Large intestine (tissue), 3 donors: ENCODE measurements around the gene LARGE2. TPM values are rescaled to one million over a fixed set of nuclear protein-coding genes. Genes with fewer than 3 reads are reported as not detected.

Experiments used
- DNase-seq, 2 donors: peaks; one replicate each; pipeline versions ENCODE4 v3.0.0 to v3.0.0-alpha.2; 2013
- H3K27ac ChIP-seq: one replicate; pipeline ENCODE4 v1.5.1; 2013; ENCODE audit warnings: low read length
- H3K27me3 ChIP-seq: 2 replicates; pipeline ENCODE4 v1.6.1; 2013; ENCODE audit warnings: low read length; ENCODE audit not compliant: control insufficient read depth, insufficient read depth
- H3K36me3 ChIP-seq: 2 replicates; pipeline ENCODE4 v1.6.1; 2013; ENCODE audit warnings: low read length; ENCODE audit not compliant: control insufficient read depth, insufficient read depth
- H3K4me1 ChIP-seq: one replicate; pipeline ENCODE4 v1.6.1; 2013; ENCODE audit warnings: low read length; ENCODE audit not compliant: control insufficient read depth, insufficient read depth
- H3K4me3 ChIP-seq: one replicate; pipeline ENCODE4 v1.5.1; 2013; ENCODE audit warnings: low read length
- H3K9me3 ChIP-seq: one replicate; pipeline ENCODE4 v1.6.1; 2013; ENCODE audit warnings: mild to moderate bottlenecking, low read depth, low read length, moderate library complexity; ENCODE audit not compliant: control insufficient read depth
- WGBS: methylation state at CpG from one replicate; pipeline ENCODE4 v1.1.5; 2013; ENCODE audit warnings: low lambda C conversion rate; ENCODE audit not compliant: insufficient coverage; 5-methylcytosine and 5-hydroxymethylcytosine counted together
- polyA plus RNA-seq: library from polyadenylated mRNA; unstranded; fragments of 120-200 nt; gene quantifications from one replicate; pipeline ENCODE4 v1.2.1, GENCODE V29; 2013

The LARGE2 gene
- polyA plus RNA-seq, 1 donor: 3.6 TPM

DNA sequence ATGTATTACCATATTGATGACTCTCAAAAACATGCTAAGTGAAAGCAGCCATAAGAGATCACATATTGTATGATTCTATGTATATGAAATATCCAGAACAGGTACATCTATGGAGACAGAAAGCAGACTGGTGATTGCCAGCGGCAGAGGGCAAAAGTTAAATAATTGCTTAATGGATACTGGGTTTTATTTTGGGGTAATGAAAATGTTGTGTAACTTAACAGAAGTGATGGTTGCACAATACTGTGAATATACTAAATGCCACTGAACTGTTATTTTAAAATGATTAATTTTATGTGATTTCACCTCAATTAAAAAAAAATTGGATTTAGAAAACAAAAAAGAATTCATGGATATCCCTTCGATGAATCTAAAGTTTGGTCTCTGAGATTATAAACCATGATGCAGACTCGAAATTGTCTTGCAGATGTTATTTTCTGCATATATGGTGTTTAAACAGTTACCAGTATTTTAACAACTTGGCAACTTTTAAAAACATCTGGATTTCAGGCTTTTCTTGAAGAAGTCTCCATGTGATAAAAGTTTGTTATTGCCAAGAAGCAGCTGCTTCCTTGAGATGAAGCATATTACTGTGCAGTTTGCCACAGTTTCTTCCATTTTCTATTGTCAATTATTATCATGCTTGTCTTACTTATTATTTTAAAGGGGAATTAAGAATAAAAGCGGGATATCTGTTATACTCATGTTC is 38.1 kb downstream of the LARGE2 start:
- no peak overlapping the region for H3K4me3 ChIP-seq
- 92% methylated on average over 3 of the region's 4 CpGs for WGBS
- DNase-seq: no peak
- no peaks in the 10 kb centered on the region for H3K9me3 ChIP-seq
- no peak overlapping the region for H3K27ac ChIP-seq
- peaks cover 17% of the 10 kb centered on the region for H3K36me3 ChIP-seq
- H3K27me3 ChIP-seq: no peaks in the 10 kb centered on the region
- H3K4me1 ChIP-seq: no peaks in the 10 kb centered on the region

GRCh38 chr11:45961751-45962240 is 39.3 kb downstream of the LARGE2 start:
- no peak overlapping the region for H3K4me3 ChIP-seq
- no peaks in the 10 kb centered on the region for H3K27me3 ChIP-seq
- peaks cover 23% of the 10 kb centered on the region for H3K36me3 ChIP-seq
- H3K27ac ChIP-seq: no peak overlapping the region
- WGBS: 80% methylated on average over 2 of the region's 7 CpGs
- H3K4me1 ChIP-seq: no peaks in the 10 kb centered on the region
- H3K9me3 ChIP-seq: no peaks in the 10 kb centered on the region
- DNase-seq: no peak

- Histone ChIP-seq H3K36me3 (peaks cover 49% of the 10 kb centered on the region), H3K27ac (no peak overlapping the region), H3K4me3 (no peak overlapping the region), H3K9me3 (no peaks in the 10 kb centered on the region), H3K27me3 (no peaks in the 10 kb centered on the region), H3K4me1 (no peaks in the 10 kb centered on the region)
- WGBS: 0% methylated on average over 3 of the region's 9 CpGs
- DNase-seq: peak; percentile 59 to 67
These were observed 42.5 kb downstream of the LARGE2 start for GRCh38 chr11:45964911-45965389.

GRCh38 chr11:45967506-45967905 is 45.0 kb downstream of the LARGE2 start:
- DNase-seq: no peak
- WGBS: no CpG with 5 or more reads among the region's 2 CpGs
- H3K27me3 ChIP-seq: no peaks in the 10 kb centered on the region
- no peak overlapping the region for H3K27ac ChIP-seq
- no peaks in the 10 kb centered on the region for H3K9me3 ChIP-seq
- H3K4me3 ChIP-seq: no peak overlapping the region
- peaks cover 55% of the 10 kb centered on the region for H3K36me3 ChIP-seq
- H3K4me1 ChIP-seq: no peaks in the 10 kb centered on the region

DNA sequence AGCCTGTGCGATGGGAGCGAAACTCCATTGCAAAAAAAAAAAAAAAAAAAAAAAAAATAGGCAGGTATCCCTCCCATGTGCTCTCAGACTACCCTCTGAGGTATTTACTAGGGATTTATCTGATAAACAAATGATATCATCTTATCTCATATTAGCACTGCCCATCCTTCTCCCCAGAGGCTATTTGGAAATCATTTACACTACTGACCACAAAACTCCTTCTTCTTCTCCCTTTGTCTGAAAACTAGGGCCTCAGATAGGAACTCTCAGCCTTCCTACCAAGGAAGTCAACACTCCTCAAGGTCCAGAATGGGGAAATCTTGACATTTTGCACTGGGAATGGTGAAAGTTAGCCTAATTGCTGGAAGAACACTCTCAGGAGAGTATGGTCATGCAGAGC is 46.4 kb downstream of the LARGE2 start:
- no peak for DNase-seq
- H3K27me3 ChIP-seq: no peaks in the 10 kb centered on the region
- no peak overlapping the region for H3K27ac ChIP-seq
- no peaks in the 10 kb centered on the region for H3K9me3 ChIP-seq
- no peak overlapping the region for H3K4me3 ChIP-seq
- H3K36me3 ChIP-seq: peaks cover 52% of the 10 kb centered on the region
- H3K4me1 ChIP-seq: no peaks in the 10 kb centered on the region
- WGBS: no CpG with 5 or more reads among the region's 2 CpGs

DNA sequence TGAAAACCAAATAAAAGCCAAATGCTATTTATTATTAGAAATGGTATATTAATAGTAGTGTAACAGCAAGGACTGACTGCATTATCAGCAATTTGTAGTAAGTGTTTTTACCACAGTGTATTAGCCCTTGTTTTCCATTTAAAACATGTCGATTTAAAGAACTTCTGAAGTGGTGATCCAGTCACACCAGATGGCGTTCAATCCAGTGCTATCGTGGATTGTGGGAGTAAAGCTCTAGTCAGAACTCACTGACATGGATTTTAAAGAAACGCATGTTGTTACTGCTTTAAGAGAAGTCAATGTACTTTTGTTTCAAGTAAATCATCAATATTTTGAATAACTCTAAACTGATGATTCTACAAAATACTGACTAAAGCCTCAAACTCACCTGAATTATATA is 51.1 kb downstream of the LARGE2 start:
- no peaks in the 10 kb centered on the region for H3K9me3 ChIP-seq
- H3K4me3 ChIP-seq: no peak overlapping the region
- no peak overlapping the region for H3K27ac ChIP-seq
- no peaks in the 10 kb centered on the region for H3K4me1 ChIP-seq
- peaks cover 37% of the 10 kb centered on the region for H3K36me3 ChIP-seq
- DNase-seq: no peak
- no peaks in the 10 kb centered on the region for H3K27me3 ChIP-seq
- no CpG with 5 or more reads among the region's 4 CpGs for WGBS

- no peaks in the 10 kb centered on the region for H3K9me3 ChIP-seq
- H3K4me3 ChIP-seq: no peak overlapping the region
- DNase-seq: no peak
- WGBS: no CpG with 5 or more reads among the region's 1 CpG
- no peaks in the 10 kb centered on the region for H3K4me1 ChIP-seq
- no peaks in the 10 kb centered on the region for H3K27me3 ChIP-seq
- no peak overlapping the region for H3K27ac ChIP-seq
- peaks cover 33% of the 10 kb centered on the region for H3K36me3 ChIP-seq
These were observed 52.4 kb downstream of the LARGE2 start for GRCh38 chr11:45974806-45975205.

Other genes with a start within 250 kb of the LARGE2 start
- 12.9 TPM for gene SLC35C1, start 117.5 kb upstream of the LARGE2 start, polyA plus RNA-seq
- gene CRY2, start 75.2 kb upstream of the LARGE2 start, polyA plus RNA-seq: 23.1 TPM
- gene MAPK8IP1, start 37.0 kb upstream of the LARGE2 start, polyA plus RNA-seq: 9.0 TPM
- 0.24 TPM for gene FREY1, start 15.4 kb upstream of the LARGE2 start, polyA plus RNA-seq
- 22.6 TPM for gene PEX16, start 4.8 kb upstream of the LARGE2 start, polyA plus RNA-seq
- gene PHF21A, start 198.8 kb downstream of the LARGE2 start, polyA plus RNA-seq: 25.6 TPM